Epidermal melanocyte (primary cell): ENCODE results near the gene BCAP29.
"Not testable (repeated sequence)": the region's sequence is repeated elsewhere in the genome, so short reads cannot be mapped to it uniquely, and the experiment has no call there.

Experiments
- DNase-seq: peaks from one replicate; pipeline ENCODE4 v3.0.0; 2011; ENCODE audit warnings: low spot score; ENCODE audit not compliant: insufficient read length

The BCAP29 gene

GRCh38 chr7:107622429-107622828, 42.4 kb downstream of the BCAP29 start:
- DNase-seq = no peak

GRCh38 chr7:107622894-107623293, 42.8 kb downstream of the BCAP29 start:
- DNase-seq = no peak

- no peak for DNase-seq
These were observed 47.0 kb downstream of the BCAP29 start for GRCh38 chr7:107627002-107627401.

- DNase-seq = no peak
These were observed 48.5 kb downstream of the BCAP29 start for GRCh38 chr7:107628461-107629064.

- no peak for DNase-seq
These were observed 50.3 kb downstream of the BCAP29 start for GRCh38 chr7:107630342-107630741.

GRCh38 chr7:107631588-107632491, 51.8 kb downstream of the BCAP29 start:
- no peak for DNase-seq

GRCh38 chr7:107632492-107632865, 52.4 kb downstream of the BCAP29 start:
- no peak for DNase-seq

- no peak for DNase-seq
These were observed 58.5 kb downstream of the BCAP29 start for GRCh38 chr7:107638594-107638993.

- DNase-seq = not testable (repeated sequence)
These were observed 59.0 kb downstream of the BCAP29 start for GRCh38 chr7:107639070-107639469.

- DNase-seq = no peak
These were observed 61.6 kb downstream of the BCAP29 start for GRCh38 chr7:107641676-107642075.

- no peak for DNase-seq
These were observed 62.5 kb downstream of the BCAP29 start for GRCh38 chr7:107642501-107642900.

- no peak for DNase-seq
These were observed 63.4 kb downstream of the BCAP29 start for GRCh38 chr7:107643407-107643806.

- no peak for DNase-seq
These were observed 63.9 kb downstream of the BCAP29 start for GRCh38 chr7:107643938-107644308.

- no peak for DNase-seq
These were observed 64.4 kb downstream of the BCAP29 start for GRCh38 chr7:107644309-107644974.

- no peak for DNase-seq
These were observed 72.6 kb downstream of the BCAP29 start for GRCh38 chr7:107652642-107653041.

GRCh38 chr7:107658467-107658866, 78.4 kb downstream of the BCAP29 start:
- DNase-seq = no peak

GRCh38 chr7:107659666-107660065, 79.6 kb downstream of the BCAP29 start:
- DNase-seq = no peak

- no peak for DNase-seq
These were observed 80.5 kb downstream of the BCAP29 start, which contains the start of gene SLC26A4 for GRCh38 chr7:107660381-107661080. Gene SLC26A4, plus strand, starts transcription at chr7:107660828. Its CDS starts 814 bp downstream, at chr7:107661642.

- DNase-seq = no peak
These were observed 81.2 kb downstream of the BCAP29 start for GRCh38 chr7:107661081-107661864.

GRCh38 chr7:107661865-107662379, 81.9 kb downstream of the BCAP29 start:
- DNase-seq = no peak

- DNase-seq = no peak
These were observed 83.2 kb downstream of the BCAP29 start for GRCh38 chr7:107663196-107663595.
